Thoracic aorta (tissue), 2 donors: ENCODE data around the gene GPRC5B. TPM values are rescaled to one million over a fixed set of nuclear protein-coding genes. Genes with fewer than 3 reads are reported as not detected.

Source experiments
- ATAC-seq: fragments of 150-250 bp; one replicate; pipeline ENCODE4 v1.8.0; 2017; ENCODE audit warnings: low read depth; ENCODE audit not compliant: insufficient number of reproducible peaks, low FRiP score
- DNase-seq: peaks from one replicate; pipeline ENCODE4 v3.0.0-alpha.2; 2020; ENCODE audit warnings: low spot score
- H3K27ac ChIP-seq, 2 donors: fragments of 200-600 bp; sonication (generic); 1 replicate in 1 of 2; 2 replicates in 1 of 2; pipeline ENCODE4 v1.5.1; 2016; ENCODE audit warnings: mild to moderate bottlenecking in 2 of 2, moderate library complexity in 2 of 2
- H3K27me3 ChIP-seq: fragments of 200-600 bp; sonication (generic); replicated peaks from 2 replicates; pipeline ENCODE4 v1.6.0; 2016; ENCODE audit warnings: mild to moderate bottlenecking; ENCODE audit not compliant: insufficient read depth
- H3K36me3 ChIP-seq: fragments of 200-600 bp; sonication (generic); one replicate; pipeline ENCODE4 v1.5.1; 2016
- H3K4me1 ChIP-seq, 2 donors: fragments of 200-600 bp; sonication (generic); 1 replicate in 1 of 2; 2 replicates in 1 of 2; pipeline versions ENCODE4 v1.5.1 to v1.6.0; 2016; ENCODE audit warnings: low read depth in 2 of 2, mild to moderate bottlenecking in 1 of 2; ENCODE audit not compliant: control insufficient read depth in 1 of 2
- H3K4me3 ChIP-seq: fragments of 200-600 bp; sonication (generic); 2 replicates; pipeline ENCODE4 v1.5.1; 2016; ENCODE audit warnings: mild to moderate bottlenecking
- H3K9me3 ChIP-seq: fragments of 200-600 bp; sonication (generic); 2 replicates; pipeline ENCODE4 v1.5.1; 2016
- total RNA-seq, 2 donors: library from RNA; depleted of rRNA; stranded (reverse); fragments of >200 nt; gene quantifications; one replicate each; pipeline versions ENCODE4 v1.1.0 to v1.2.3, GENCODE V29; 2016
- TF ChIP-seq, protein P1 (sequence below): fragments of 200-600 bp; sonication (generic); IDR thresholded peaks from one replicate; pipeline ENCODE4 v1.5.1; 2019; ENCODE audit warnings: antibody characterized with exemption

Gene GPRC5B
- total RNA-seq, 2 donors from 2014 or later = 9.6 to 16.1 TPM

DNA sequence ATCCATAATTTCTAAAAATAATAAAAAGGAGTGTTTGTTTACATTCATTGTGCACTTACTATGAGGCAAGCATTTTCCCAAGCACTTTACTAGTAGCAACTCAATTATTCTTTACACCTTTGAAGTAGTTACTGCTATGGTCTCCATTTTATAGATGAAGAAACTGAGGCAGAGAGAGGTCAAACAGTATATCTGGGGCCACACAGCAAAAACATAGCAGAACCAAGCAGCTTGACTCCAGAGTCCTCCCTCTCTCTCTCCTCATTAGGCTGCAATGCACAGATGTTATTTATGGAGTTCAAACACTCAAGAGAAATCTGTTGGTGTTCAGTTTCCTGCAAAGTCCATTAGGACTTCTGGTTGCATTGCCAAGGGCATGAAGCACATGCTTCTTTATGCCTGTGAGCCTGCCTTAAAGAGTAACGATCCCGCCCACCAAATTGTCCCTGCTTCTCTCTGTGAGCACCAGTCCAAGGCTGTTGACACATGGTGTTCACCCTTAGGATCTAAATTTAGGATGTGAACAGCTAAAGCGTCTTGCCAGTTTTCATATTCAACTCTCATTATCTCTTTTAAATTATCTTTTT, 44.0 kb downstream of the GPRC5B start:
- H3K27ac ChIP-seq = no peak overlapping the region
- no peak overlapping the region for H3K4me3 ChIP-seq
- no peaks in the 10 kb centered on the region for H3K27me3 ChIP-seq
- no peak for DNase-seq
- no peaks in the 10 kb centered on the region for H3K9me3 ChIP-seq
- no peak for ATAC-seq
- peaks cover 0 to 4% of the 10 kb centered on the region in 2 donors for H3K4me1 ChIP-seq
- TF ChIP-seq, protein P1, sequence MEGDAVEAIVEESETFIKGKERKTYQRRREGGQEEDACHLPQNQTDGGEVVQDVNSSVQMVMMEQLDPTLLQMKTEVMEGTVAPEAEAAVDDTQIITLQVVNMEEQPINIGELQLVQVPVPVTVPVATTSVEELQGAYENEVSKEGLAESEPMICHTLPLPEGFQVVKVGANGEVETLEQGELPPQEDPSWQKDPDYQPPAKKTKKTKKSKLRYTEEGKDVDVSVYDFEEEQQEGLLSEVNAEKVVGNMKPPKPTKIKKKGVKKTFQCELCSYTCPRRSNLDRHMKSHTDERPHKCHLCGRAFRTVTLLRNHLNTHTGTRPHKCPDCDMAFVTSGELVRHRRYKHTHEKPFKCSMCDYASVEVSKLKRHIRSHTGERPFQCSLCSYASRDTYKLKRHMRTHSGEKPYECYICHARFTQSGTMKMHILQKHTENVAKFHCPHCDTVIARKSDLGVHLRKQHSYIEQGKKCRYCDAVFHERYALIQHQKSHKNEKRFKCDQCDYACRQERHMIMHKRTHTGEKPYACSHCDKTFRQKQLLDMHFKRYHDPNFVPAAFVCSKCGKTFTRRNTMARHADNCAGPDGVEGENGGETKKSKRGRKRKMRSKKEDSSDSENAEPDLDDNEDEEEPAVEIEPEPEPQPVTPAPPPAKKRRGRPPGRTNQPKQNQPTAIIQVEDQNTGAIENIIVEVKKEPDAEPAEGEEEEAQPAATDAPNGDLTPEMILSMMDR = no peak
- H3K36me3 ChIP-seq = no peaks in the 10 kb centered on the region

DNA sequence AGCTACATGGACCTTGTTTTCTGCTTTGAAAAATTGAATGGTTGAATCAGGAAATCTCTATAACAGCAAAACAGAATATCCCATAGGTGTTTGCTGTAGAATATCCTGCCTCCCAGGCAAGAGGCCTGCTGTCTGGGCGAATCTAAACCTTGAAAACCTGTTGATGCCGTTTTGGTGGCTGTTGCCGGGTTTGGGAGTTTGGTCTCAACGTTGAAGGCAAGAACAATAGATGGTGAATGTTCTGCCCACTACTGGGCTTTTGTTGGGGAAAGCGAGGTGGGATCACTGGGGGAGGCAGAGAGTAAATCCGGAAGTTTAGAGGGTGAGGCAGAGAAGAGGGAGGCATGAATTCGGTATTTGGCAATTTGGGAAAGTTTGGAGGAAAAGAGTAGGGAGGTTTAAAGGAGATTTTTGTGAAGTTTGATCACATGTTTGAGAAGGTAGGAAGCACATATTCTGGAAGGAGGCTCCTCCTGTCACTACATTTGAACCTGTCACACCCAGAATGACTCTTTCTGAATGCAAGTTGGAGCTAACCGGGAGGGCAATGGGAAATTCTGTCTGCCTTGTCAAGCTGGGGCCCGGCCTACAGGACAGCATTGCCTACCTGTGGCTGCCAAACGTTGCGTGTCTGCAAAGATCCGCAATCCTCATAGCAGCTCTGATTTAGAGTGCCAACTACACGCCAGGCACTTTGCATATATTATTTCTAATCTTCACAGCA, 46.5 kb downstream of the GPRC5B start:
- H3K27me3 ChIP-seq = no peaks in the 10 kb centered on the region
- no peaks in the 10 kb centered on the region for H3K9me3 ChIP-seq
- H3K27ac ChIP-seq = no peak overlapping the region
- ATAC-seq (no peak), DNase-seq (no peak)
- no peaks in the 10 kb centered on the region for H3K36me3 ChIP-seq
- H3K4me3 ChIP-seq = no peak overlapping the region
- TF ChIP-seq, protein P1 = no peak
- H3K4me1 ChIP-seq = peaks cover 0 to 4% of the 10 kb centered on the region in 2 donors

DNA sequence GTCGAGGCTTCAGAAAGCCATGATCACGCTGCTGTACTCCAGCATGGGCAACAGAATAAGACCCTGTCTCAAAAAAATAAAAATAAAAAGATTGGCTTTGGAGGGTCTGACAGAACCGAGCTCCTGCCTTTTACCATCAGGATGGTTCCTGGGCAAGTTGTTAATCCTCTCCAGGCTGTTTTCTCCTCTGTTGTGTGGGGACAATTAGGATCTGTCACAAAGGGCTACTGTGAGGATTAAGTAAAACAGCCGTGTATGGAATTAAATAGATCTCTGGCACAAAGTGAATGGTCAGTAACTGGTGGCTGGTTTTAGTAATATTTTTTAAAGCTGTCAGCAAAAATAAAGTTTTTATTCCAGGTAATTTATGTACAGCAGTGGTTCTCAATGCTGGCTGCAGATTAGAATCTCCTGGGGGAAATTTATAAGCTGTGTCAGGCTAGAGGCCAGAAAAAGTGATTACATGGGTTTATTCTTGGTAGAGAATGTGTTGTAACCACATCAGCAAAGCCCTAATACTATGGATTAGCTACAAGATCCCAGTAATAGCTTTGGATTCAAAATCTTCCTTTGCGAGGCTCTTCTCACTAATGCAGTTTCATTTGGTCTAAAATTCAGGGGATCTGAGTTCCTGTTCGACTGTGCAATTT, 47.2 kb downstream of the GPRC5B start:
- TF ChIP-seq, protein P1 = no peak
- H3K27me3 ChIP-seq = no peaks in the 10 kb centered on the region
- DNase-seq = no peak

DNA sequence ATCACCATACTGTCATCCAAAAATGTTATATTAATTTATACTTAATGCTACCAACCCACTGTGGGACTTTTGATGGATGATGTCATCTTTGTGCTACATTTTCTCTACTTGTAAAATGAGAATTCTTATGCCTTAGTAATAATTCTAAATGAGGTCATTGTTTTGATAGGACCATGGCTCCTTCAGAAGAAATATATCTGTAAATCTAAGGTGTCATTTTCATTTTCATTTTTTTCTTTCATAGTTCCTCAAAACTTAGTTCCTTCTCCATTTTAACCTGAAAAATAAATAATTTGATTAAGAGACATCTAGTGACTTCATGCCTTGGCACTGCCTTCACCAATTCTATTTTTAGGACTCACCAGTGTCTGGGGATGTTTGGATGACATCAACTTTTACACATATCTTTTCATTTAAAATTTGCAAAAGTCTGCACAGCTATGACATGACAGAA, 48.7 kb downstream of the GPRC5B start:
- Histone ChIP-seq H3K27ac (no peak overlapping the region), H3K4me1 (peaks cover 0 to 4% of the 10 kb centered on the region in 2 donors), H3K36me3 (no peaks in the 10 kb centered on the region), H3K9me3 (no peaks in the 10 kb centered on the region), H3K4me3 (no peak overlapping the region), H3K27me3 (no peaks in the 10 kb centered on the region)
- ATAC-seq = no peak
- no peak for DNase-seq
- TF ChIP-seq, protein P1 = no peak

More for the DNA sequence above, 47.2 kb downstream of the GPRC5B start:
- Histone ChIP-seq H3K4me1 (peaks cover 0 to 4% of the 10 kb centered on the region in 2 donors), H3K9me3 (no peaks in the 10 kb centered on the region), H3K36me3 (no peaks in the 10 kb centered on the region), H3K27ac (no peak overlapping the region), H3K4me3 (no peak overlapping the region)
- ATAC-seq = no peak

DNA sequence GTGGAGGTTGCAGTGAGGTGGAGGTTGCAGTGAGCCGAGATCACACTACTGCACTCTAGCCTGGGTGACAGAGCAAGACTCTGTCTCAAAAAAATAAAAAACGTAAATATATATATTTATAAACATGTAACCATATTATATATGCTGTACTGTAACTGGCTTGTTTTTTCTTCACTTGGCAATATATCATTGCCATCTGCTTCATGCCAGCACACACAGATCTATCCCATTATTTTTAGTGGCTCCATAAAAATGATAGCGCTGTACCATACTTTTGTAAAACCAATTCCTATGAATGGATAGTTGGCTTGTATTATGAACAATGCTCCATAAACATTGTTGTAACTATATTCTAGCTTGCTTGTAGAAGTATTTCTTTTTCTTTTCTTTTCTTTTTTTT, 49.5 kb downstream of the GPRC5B start:
- no peaks in the 10 kb centered on the region for H3K27me3 ChIP-seq
- ATAC-seq (no peak), DNase-seq (no peak)
- H3K4me1 ChIP-seq = peaks cover 0 to 4% of the 10 kb centered on the region in 2 donors
- TF ChIP-seq, protein P1 = no peak
- no peak overlapping the region for H3K4me3 ChIP-seq
- no peaks in the 10 kb centered on the region for H3K36me3 ChIP-seq
- H3K9me3 ChIP-seq = no peaks in the 10 kb centered on the region
- no peak overlapping the region for H3K27ac ChIP-seq
